Fibroblast of skin of left quadriceps (primary cell): Measurements from ENCODE around the gene MACROD1.
A peak's percentile ranks its signal among the peaks of the same experiment; 100 is the strongest.

Source experiments
- DNase-seq, 2 experiments: peaks; one replicate each; pipeline ENCODE4 v3.0.0-alpha.2; 2013; ENCODE audit warnings: low read depth in 2 of 2

Gene MACROD1

GRCh38 chr11:64015510-64015909 is 150.4 kb downstream of the MACROD1 start:
- DNase-seq = no peak

DNA sequence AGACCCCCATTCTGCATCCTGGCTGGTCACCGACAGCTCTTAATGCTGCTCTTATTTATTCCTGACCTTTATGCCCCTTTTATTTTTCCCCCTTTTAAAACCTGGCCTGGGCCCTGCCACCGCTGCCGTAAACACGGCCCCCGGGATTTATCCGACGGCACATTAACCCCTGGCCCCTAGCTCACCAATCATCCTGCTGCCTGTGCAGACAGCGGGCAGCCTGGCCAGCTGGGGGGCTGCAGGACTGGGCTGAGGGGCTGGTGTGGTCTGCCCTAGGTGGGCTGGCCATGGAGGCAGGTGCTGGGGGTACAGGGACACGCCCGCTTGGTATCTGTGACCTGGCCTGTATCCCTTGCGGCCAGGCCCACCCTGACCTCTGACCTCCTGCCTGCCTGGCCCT is 151.6 kb downstream of the MACROD1 start:
- DNase-seq = no peak

GRCh38 chr11:64013141-64013896 is 152.6 kb downstream of the MACROD1 start:
- DNase-seq = no peak

GRCh38 chr11:64011371-64011770 is 154.5 kb downstream of the MACROD1 start:
- no peak for DNase-seq

DNA sequence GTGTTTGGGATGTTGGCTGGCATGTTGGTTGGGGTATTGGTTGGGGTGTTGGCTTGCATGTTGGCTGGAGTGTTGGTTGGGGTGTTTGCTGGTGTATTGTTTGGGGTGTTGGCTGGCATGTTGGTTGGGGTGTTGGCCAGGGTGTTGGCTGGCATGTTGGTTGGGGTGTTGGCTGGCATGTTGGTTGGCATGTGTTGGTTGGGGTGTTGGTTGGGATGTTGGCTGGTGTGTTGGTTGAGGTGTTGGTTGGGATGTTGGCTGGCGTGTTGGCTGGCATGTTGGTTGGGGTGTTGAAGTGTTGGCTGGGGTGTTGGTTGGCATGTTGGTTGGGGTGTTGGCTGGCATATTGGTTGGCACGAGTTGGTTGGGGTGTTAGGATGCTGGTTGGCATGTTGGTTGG is 155.1 kb downstream of the MACROD1 start:
- no peak for DNase-seq

DNA sequence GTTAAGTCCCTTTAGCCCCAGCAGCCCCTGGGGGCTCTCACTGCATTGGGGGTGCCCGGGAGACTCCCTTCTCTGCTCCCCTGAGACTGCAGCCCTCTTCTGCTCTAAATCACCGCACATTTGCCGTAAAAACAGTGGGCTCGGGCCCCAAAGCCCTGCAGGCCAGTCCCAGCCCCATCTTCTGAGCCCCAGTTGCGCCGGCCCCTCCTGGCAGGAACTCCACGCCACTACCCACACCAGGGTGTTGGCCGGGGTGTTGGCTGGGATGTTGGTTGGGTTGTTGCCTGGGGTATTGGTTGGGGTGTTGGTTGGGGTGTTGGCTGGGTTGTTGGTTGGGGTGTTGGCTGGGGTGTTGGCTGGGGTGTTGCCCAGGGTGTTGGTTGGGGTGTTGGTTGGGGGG is 156.2 kb downstream of the MACROD1 start:
- DNase-seq = no peak

- DNase-seq = no peak
Measured at GRCh38 chr11:64008914-64009633, 156.8 kb downstream of the MACROD1 start.

DNA sequence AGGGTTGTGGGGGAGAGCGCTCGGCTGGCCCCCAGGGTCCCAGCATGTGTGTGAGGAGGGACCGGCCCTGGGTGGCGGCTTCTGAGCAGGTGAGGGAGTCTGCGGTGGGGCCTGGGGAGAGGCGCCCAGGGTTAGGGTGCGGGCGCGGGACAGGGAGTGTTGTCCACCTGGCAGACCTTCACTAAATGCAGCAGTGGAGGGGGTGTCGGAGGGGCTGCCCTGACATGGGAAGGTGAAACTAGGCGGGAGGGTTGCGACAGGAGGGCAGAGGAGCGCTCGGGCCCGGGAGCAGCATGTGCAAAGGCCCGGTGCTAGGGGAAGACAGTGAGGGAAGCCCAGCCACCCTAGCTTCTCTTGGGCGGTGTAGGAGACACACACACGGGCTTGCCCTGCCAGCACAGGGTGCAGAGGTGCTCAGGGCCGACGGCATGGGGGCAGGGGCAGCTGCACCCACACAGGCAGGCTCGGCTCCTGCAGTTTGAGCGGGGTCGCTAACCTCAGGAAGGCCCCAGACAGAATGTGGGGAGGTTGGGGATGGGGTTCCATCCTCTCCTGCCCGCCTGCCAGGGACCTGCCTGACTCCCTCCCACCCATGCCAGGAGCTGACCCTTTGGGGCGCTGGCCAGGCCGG is 157.5 kb downstream of the MACROD1 start:
- no peak for DNase-seq

DNA sequence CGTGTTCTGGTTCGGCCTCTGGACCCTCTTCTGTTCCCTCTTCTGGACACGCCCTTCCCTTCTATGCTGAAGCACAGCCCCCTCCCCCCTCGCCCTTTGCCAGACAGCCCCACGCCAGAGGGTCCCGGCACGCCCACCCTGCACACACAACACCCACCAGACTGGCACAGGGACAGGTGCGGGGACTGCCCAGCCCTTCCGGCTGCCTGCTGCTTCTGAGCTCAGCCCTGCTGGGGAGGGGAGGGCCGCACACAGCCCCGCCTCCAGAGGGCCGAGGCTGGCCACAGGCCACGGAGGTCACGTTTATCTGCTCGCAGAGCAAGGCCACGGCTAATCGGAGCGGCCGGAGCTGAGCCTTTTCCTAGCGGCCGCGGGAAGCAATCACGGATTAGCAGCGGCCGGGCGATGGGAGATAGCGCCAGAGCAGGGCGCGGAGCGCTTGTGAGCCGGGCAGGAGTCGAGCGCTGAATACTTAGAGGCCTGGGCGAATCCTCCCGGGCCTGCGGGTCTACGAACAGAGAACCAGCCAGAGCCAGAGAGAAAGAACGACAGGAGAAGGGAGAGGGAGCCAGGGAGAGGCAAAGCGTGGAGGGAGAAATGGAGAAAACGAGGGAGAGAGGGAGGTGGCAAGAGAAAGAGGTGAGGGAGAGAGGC is 158.2 kb downstream of the MACROD1 start:
- DNase-seq = no peak

- no peak for DNase-seq
Measured at GRCh38 chr11:64007160-64007628, 158.7 kb downstream of the MACROD1 start.

- no peak for DNase-seq
Measured at GRCh38 chr11:64006398-64006797, 159.5 kb downstream of the MACROD1 start.

GRCh38 chr11:64005691-64006090 is 160.2 kb downstream of the MACROD1 start:
- no peak for DNase-seq

GRCh38 chr11:64004590-64004984 is 161.3 kb downstream of the MACROD1 start:
- no peak for DNase-seq

GRCh38 chr11:64003807-64004589 is 161.9 kb downstream of the MACROD1 start:
- DNase-seq = no peak

- no peak for DNase-seq
Measured at GRCh38 chr11:64001484-64002420, 164.2 kb downstream of the MACROD1 start.

GRCh38 chr11:64000740-64001483 is 165.0 kb downstream of the MACROD1 start:
- no peak for DNase-seq

- peak; percentile 27 to 44 for DNase-seq
Measured at GRCh38 chr11:64000026-64000739, 165.7 kb downstream of the MACROD1 start.

DNA sequence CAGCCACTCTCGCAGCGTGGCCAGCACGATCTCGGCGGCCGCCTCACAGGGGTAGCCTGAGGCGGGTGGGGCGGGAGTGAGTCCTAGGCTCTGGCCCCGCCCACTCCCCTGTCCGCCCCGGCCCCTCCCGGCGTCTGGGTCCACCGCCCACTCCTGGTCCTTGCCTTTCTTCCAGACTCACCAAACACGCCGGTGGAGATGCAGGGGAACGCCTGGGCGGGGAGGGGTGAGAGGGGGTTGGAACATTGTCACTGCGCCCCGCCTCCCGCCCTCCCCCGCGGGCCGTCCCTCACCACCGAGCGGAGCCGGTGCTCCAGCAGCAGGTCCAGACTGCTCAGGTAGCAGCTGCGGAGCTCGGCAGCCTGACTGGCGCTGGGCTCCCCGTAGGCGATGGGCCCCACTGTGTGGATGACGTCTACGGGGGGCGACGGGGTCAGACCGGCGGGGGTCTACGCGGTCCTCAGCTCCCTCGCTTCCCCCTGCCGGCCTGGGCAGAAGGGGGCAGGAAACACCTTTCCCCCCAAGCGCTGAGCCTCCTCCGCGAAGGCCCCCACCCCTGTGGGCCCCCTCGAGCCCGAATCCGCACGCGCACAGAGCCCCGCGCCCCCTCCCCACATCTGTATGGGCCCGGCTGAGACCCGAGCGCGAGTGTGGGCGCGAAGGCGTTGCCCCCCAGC is 166.4 kb downstream of the MACROD1 start:
- no peak for DNase-seq
